AG09309 (cell line): ENCODE data around the gene CXCL10.

ENCODE experiments used
- DNase-seq: peaks from one replicate; pipeline ENCODE4 v3.0.0-alpha.2; 2010; ENCODE audit warnings: low read depth
- H3K4me3 ChIP-seq: 2 replicates; pipeline ENCODE4 v1.5.1; 2011; ENCODE audit warnings: mild to moderate bottlenecking, low read depth, low read length, moderate library complexity; ENCODE audit not compliant: control insufficient read depth
- TF ChIP-seq, protein P1 (sequence below): IDR thresholded peaks from 2 replicates; pipeline ENCODE4 v1.5.1; 2011; ENCODE audit warnings: mild to moderate bottlenecking, low read depth, low read length, inconsistent platforms; ENCODE audit not compliant: insufficient read depth, control insufficient read depth; ENCODE audit errors: missing control alignments

CXCL10 gene

GRCh38 chr4:76023389-76023788 is at the start of gene CXCL10:
TSS of gene CXCL10 (minus strand) at chr4:76023497. CDS start at chr4:76023431, 66 bp downstream.
- DNase-seq = no peak
- H3K4me3 ChIP-seq = no peak within 1 kb of the TSS
- TF ChIP-seq, protein P1, sequence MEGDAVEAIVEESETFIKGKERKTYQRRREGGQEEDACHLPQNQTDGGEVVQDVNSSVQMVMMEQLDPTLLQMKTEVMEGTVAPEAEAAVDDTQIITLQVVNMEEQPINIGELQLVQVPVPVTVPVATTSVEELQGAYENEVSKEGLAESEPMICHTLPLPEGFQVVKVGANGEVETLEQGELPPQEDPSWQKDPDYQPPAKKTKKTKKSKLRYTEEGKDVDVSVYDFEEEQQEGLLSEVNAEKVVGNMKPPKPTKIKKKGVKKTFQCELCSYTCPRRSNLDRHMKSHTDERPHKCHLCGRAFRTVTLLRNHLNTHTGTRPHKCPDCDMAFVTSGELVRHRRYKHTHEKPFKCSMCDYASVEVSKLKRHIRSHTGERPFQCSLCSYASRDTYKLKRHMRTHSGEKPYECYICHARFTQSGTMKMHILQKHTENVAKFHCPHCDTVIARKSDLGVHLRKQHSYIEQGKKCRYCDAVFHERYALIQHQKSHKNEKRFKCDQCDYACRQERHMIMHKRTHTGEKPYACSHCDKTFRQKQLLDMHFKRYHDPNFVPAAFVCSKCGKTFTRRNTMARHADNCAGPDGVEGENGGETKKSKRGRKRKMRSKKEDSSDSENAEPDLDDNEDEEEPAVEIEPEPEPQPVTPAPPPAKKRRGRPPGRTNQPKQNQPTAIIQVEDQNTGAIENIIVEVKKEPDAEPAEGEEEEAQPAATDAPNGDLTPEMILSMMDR = no peak

DNA sequence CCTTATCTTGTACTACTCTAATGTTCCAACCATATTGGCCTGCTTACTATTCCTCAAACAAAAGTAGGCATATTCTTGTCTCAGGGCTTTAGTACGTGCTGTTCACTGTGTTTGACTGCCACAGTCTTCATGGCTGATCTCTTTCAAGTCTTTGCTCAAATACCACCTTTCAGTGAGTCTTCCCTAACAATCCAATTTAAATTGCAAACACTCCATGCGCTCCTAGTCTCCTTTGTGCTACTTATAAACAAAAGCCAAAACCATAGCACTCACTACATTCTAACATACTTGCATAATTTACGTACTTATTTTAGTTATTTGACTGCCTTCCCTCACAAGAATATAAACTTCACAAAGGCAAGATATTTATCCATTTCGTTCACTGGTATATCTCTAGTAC is 49.5 kb upstream of the CXCL10 start:
- DNase-seq = no peak
- H3K4me3 ChIP-seq = no peak overlapping the region

DNA sequence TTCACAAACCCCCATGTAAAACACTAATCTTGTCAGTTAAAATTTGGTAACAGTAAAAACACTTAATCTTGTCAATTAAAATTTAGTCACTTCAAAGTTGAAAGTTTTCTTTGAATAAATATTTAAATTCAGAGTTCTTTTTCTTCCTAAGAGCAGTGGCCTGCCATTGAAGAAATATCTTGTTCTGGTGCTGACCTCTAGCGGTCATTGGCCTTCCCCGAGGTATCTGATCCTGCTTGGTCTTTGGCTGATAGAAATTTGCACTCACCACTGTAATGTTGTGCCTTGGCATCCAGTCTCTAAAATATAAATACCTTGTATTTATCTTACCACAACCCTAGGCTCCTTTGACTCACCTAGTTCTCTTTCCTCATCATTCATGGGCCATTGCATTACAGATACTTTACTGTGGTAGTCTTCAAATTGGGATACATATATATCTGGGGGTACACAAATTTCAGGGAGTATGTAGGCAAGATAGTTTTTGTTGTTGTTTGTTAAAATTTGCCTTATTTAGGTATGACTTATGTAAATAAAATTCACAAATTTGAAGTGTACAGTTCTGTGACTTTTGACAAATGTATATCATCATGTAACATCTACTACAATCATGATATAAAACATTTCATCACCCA is 44.5 kb upstream of the CXCL10 start:
- peak; percentile 28 for DNase-seq
- TF ChIP-seq, protein P1 = peak; percentile 84
- H3K4me3 ChIP-seq = no peak overlapping the region

More for the DNA sequence above, 49.5 kb upstream of the CXCL10 start:
- TF ChIP-seq, protein P1 = no peak

DNA sequence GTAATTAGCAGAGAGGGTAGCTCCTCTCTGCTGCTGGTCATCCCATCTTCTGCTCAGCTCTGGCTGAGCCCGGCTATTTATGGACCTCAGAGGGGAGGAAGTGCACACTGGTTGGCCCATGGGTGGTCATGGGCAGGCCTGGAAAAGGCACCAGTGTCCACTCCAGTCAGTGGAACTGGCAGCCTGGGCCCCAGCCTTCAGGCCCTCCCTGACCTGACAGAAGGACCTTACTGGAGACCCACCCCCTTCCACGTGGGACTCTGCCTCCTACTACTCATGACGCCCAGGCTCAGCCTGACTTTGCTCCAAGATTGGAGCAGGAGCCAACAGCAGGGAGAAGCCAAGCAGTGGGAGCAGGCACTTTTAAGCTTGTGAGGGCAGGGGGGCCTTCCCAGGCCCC is 43.2 kb upstream of the CXCL10 start:
- TF ChIP-seq, protein P1 = no peak
- no peak overlapping the region for H3K4me3 ChIP-seq
- no peak for DNase-seq

DNA sequence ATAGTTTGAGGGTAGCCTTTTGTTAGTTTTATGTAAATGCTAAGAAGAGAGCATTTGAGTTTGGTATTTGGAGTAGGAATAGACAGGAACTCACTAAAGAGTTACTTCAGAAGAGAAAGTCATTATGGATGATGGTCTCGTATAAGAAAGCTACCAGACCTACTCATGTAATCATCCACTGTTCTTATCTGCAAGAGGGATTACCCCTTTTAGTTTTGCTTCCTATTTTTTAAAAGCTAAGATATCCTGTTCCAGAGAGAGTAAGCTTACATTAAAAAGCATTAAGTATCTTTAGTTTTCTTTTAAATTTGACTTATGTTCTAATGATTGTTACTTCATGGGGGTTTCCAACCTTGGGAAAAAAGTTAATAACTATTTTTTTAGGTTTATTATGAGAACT is 38.7 kb upstream of the CXCL10 start:
- no peak for DNase-seq
- H3K4me3 ChIP-seq = no peak overlapping the region
- TF ChIP-seq, protein P1 = no peak

- TF ChIP-seq, protein P1 = no peak
- no peak overlapping the region for H3K4me3 ChIP-seq
- no peak for DNase-seq
Measured at GRCh38 chr4:76061421-76061820, 38.1 kb upstream of the CXCL10 start.
